NCI-H2227 (cell line): Measurements from ENCODE around the gene DGUOK.
"Not testable (repeated sequence)": the region's sequence is repeated elsewhere in the genome, so short reads cannot be mapped to it uniquely, and the experiment has no call there.

Experiments used
- DNase-seq: peaks from one replicate; lab custom pipeline; 2025; ENCODE audit not compliant: unreplicated experiment; lab: John Stamatoyannopoulos, UW

DGUOK gene

GRCh38 chr2:73926493-73927327, at the start of gene DGUOK:
TSS of gene DGUOK (plus strand) at chr2:73926880. CDS start at chr2:73926911, 31 bp downstream.
- DNase-seq = peak; percentile 98

GRCh38 chr2:73877071-73877802, 49.4 kb upstream of the DGUOK start:
- DNase-seq = no peak

GRCh38 chr2:73877984-73878383, 48.7 kb upstream of the DGUOK start:
- not testable (repeated sequence) for DNase-seq

- no peak for DNase-seq
Measured at GRCh38 chr2:73885406-73885805, 41.3 kb upstream of the DGUOK start.

- DNase-seq = no peak
Measured at GRCh38 chr2:73886357-73886756, 40.3 kb upstream of the DGUOK start.

GRCh38 chr2:73887596-73888353, 38.9 kb upstream of the DGUOK start:
- DNase-seq = not testable (repeated sequence)

GRCh38 chr2:73888388-73888787, 38.3 kb upstream of the DGUOK start:
- DNase-seq = no peak

GRCh38 chr2:73889206-73889605, 37.5 kb upstream of the DGUOK start:
- DNase-seq = no peak

GRCh38 chr2:73890301-73891092, 36.2 kb upstream of the DGUOK start:
- no peak for DNase-seq

- DNase-seq = no peak
Measured at GRCh38 chr2:73891276-73891901, 35.3 kb upstream of the DGUOK start.

- DNase-seq = no peak
Measured at GRCh38 chr2:73892631-73893329, 33.9 kb upstream of the DGUOK start, which contains the start of gene ACTG2. TSS of gene ACTG2 (plus strand) at chr2:73893008. CDS start at chr2:73901312, 8,304 bp downstream.

- no peak for DNase-seq
Measured at GRCh38 chr2:73893764-73894474, 32.8 kb upstream of the DGUOK start.

GRCh38 chr2:73894475-73894850, 32.2 kb upstream of the DGUOK start:
- no peak for DNase-seq

- DNase-seq = no peak
Measured at GRCh38 chr2:73894877-73895276, 31.8 kb upstream of the DGUOK start.

- DNase-seq = no peak
Measured at GRCh38 chr2:73895473-73895872, 31.2 kb upstream of the DGUOK start.

- no peak for DNase-seq
Measured at GRCh38 chr2:73896362-73897239, 30.1 kb upstream of the DGUOK start.

- no peak for DNase-seq
Measured at GRCh38 chr2:73897240-73897583, 29.5 kb upstream of the DGUOK start.

GRCh38 chr2:73897934-73898333, 28.7 kb upstream of the DGUOK start:
- DNase-seq = no peak
